ENCODE data around the gene APBB2. TPM values are rescaled to one million over a fixed set of nuclear protein-coding genes. Genes with fewer than 3 reads are reported as not detected.
A peak's percentile ranks its signal among the peaks of the same experiment; 100 is the strongest.

APBB2 gene
- total and polyA plus RNA-seq, 8 donors: 42.5 to 94.8 (median 53.8) TPM

- no peak overlapping the region for H3K4me3 ChIP-seq
- intact Hi-C loops (cut with DNase I): no loop called here
- no peaks in the 10 kb centered on the region for H3K36me3 ChIP-seq
- DNase-seq: no peak
- TF ChIP-seq, protein P1, sequence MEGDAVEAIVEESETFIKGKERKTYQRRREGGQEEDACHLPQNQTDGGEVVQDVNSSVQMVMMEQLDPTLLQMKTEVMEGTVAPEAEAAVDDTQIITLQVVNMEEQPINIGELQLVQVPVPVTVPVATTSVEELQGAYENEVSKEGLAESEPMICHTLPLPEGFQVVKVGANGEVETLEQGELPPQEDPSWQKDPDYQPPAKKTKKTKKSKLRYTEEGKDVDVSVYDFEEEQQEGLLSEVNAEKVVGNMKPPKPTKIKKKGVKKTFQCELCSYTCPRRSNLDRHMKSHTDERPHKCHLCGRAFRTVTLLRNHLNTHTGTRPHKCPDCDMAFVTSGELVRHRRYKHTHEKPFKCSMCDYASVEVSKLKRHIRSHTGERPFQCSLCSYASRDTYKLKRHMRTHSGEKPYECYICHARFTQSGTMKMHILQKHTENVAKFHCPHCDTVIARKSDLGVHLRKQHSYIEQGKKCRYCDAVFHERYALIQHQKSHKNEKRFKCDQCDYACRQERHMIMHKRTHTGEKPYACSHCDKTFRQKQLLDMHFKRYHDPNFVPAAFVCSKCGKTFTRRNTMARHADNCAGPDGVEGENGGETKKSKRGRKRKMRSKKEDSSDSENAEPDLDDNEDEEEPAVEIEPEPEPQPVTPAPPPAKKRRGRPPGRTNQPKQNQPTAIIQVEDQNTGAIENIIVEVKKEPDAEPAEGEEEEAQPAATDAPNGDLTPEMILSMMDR (IDR thresholded peaks at IDR 0.05): no peak
- H3K9me3 ChIP-seq: no peaks in the 10 kb centered on the region
- ATAC-seq: no peak
- no peaks in the 10 kb centered on the region for H3K27me3 ChIP-seq
- peaks cover 0 to 26% of the 10 kb centered on the region in 2 donors for H3K4me1 ChIP-seq
- H3K27ac ChIP-seq: peak overlapping the region in 1 of 2 donors; percentile 50
Observed at GRCh38 chr4:41202820-41203568, 11.3 kb downstream of the APBB2 start.

DNA sequence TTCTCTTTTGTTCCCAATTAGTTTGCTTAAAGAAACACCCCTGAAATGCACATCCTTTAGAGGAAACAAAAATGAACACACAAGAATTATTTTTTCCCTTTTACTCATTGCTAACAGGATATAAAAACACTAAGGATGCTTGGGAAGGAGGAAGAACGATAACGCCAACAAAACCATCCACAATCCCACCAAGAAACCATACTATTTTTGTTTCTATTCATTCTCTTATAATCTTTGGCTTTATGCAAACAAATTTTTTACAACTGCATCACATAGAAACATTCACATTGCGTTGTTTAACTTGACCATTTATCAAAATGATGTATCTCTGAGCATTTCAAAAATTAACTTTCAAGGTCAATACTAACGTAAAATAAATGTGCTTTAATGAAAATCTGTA, 12.0 kb downstream of the APBB2 start:
- DNase-seq: no peak
- Histone ChIP-seq H3K4me1 (peaks cover 0 to 26% of the 10 kb centered on the region in 2 donors), H3K4me3 (no peak overlapping the region), H3K27me3 (no peaks in the 10 kb centered on the region), H3K27ac (no peak overlapping the region), H3K9me3 (no peaks in the 10 kb centered on the region), H3K36me3 (no peaks in the 10 kb centered on the region)
- TF ChIP-seq, protein P1 (IDR thresholded peaks at IDR 0.05): no peak
- intact Hi-C loops (cut with DNase I): no loop called here
- ATAC-seq: no peak

DNA sequence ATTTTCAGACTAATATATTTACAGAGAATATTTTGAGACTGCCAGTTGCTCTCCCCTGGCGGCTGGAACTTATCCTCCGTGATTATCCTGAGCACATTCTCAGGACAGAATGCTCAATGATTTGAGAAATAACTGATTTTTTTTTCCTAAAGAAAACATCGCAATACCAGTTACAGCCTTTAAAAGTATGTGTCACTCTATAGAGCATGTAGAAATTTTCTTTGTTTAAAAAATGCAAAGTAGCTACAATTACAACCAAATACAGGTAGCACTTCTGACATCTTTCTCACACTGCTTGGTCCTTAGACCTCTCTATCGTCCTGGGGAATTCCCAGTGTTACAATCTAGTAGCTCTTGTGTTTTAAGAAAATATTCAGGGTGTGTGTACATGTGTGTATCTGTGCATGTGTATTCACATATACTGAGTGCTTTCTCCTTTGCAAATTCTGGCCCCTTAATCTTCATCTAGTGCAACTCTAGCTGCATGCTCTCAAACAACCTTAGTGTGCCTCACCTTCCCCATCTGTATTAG, 13.8 kb downstream of the APBB2 start:
- DNase-seq (no peak), ATAC-seq (peak; percentile 26)
- Histone ChIP-seq H3K27me3 (no peaks in the 10 kb centered on the region), H3K4me3 (no peak overlapping the region), H3K9me3 (no peaks in the 10 kb centered on the region), H3K36me3 (no peaks in the 10 kb centered on the region), H3K4me1 (peaks cover 0 to 18% of the 10 kb centered on the region in 2 donors), H3K27ac (no peak overlapping the region)
- TF ChIP-seq, protein P1 (IDR thresholded peaks at IDR 0.05): no peak
- intact Hi-C loops (cut with DNase I): no loop called here

DNA sequence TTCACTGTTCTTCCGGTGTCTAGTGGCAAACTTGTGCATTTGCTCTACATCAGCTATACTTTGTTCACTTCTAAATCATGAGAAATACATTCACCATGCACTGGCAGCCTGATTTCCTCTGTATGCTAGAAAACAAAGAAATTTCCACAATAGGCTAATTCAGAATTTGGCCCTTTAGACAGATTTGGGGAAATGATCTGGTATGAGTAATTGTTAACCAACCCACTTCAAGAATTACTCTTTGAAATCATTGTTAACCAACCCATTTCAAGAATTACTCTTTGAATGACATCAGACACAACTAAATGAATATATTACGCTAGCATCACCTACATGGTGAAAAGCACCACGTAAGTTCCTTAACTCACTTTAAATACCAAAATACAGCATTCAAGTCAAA, 14.6 kb downstream of the APBB2 start:
- TF ChIP-seq, protein P1 (IDR thresholded peaks at IDR 0.05): no peak
- DNase-seq (no peak), ATAC-seq (no peak)
- intact Hi-C loops (cut with DNase I): no loop called here
- no peaks in the 10 kb centered on the region for H3K27me3 ChIP-seq
- no peaks in the 10 kb centered on the region for H3K9me3 ChIP-seq
- no peak overlapping the region for H3K4me3 ChIP-seq
- peaks cover 0 to 11% of the 10 kb centered on the region in 2 donors for H3K4me1 ChIP-seq
- H3K36me3 ChIP-seq: no peaks in the 10 kb centered on the region
- no peak overlapping the region for H3K27ac ChIP-seq

DNA sequence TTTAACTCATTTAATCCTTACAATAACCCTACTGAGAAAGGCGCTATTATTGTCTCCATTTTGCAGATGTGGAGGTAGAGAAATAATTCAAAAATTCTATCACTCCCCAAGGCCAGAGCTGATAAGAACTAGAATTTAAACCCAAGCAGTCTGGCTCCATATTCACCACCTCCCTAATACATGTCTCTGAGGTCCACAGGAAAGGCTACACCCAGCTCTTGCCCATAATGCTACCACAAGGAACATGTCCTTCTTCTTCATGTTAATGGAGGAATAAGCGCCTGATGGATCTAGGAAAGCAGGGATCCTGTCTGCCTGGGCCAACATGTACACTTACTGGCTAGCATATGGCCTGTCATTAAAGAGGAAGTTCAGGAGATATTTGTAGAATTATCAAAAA, 16.3 kb downstream of the APBB2 start:
- intact Hi-C loops (cut with DNase I): no loop called here

More for the DNA sequence above, 16.3 kb downstream of the APBB2 start:
- Histone ChIP-seq H3K27me3 (no peaks in the 10 kb centered on the region), H3K27ac (no peak overlapping the region), H3K4me3 (no peak overlapping the region), H3K9me3 (no peaks in the 10 kb centered on the region), H3K4me1 (peaks cover 0 to 7% of the 10 kb centered on the region in 2 donors), H3K36me3 (no peaks in the 10 kb centered on the region)
- TF ChIP-seq, protein P1 (IDR thresholded peaks at IDR 0.05): no peak
- ATAC-seq (no peak), DNase-seq (no peak)
